Neural progenitor cell (in vitro differentiated cells): Measurements from ENCODE around the gene PARVA. TPM values are rescaled to one million over a fixed set of nuclear protein-coding genes. Genes with fewer than 3 reads are reported as not detected.

Source experiments
- DNase-seq: peaks from one replicate; pipeline ENCODE4 v3.0.0-alpha.2; 2016; ENCODE audit warnings: low spot score
- H2AFZ ChIP-seq: fragments of 200-600 bp; sonication (generic); replicated peaks from 2 replicates; pipeline ENCODE4 v1.6.1; 2016; ENCODE audit warnings: antibody characterized with exemption
- H3F3A ChIP-seq: fragments of 200-600 bp; sonication (generic); 2 replicates; pipeline ENCODE4 v1.6.1; 2016; ENCODE audit warnings: antibody characterized with exemption, low read depth
- H3K27ac ChIP-seq: fragments of 200-600 bp; sonication (generic); 2 replicates; pipeline ENCODE4 v1.5.1; 2016; ENCODE audit warnings: mild to moderate bottlenecking
- H3K27me3 ChIP-seq: fragments of 200-600 bp; sonication (generic); 2 replicates; pipeline ENCODE4 v1.6.1; 2016; ENCODE audit warnings: mild to moderate bottlenecking, moderate library complexity
- H3K36me3 ChIP-seq: fragments of 200-600 bp; sonication (generic); 2 replicates; pipeline ENCODE4 v1.5.1; 2016
- H3K4me1 ChIP-seq: fragments of 200-600 bp; sonication (generic); 2 replicates; pipeline ENCODE4 v1.6.1; 2016; ENCODE audit warnings: mixed run types
- H3K4me2 ChIP-seq: fragments of 200-600 bp; sonication (generic); 2 replicates; pipeline ENCODE4 v1.6.1; 2016
- H3K4me3 ChIP-seq: fragments of 200-600 bp; sonication (generic); 2 replicates; pipeline ENCODE4 v1.5.1; 2016
- H3K79me2 ChIP-seq: fragments of 200-600 bp; sonication (generic); 2 replicates; pipeline ENCODE4 v1.6.1; 2016; ENCODE audit warnings: low read depth
- H3K9ac ChIP-seq: fragments of 200-600 bp; sonication (generic); 2 replicates; pipeline ENCODE4 v1.6.1; 2016
- H3K9me3 ChIP-seq: fragments of 200-600 bp; sonication (generic); 2 replicates; pipeline ENCODE4 v1.5.1; 2016; ENCODE audit warnings: low read depth
- H4K20me1 ChIP-seq: fragments of 200-600 bp; sonication (generic); 2 replicates; pipeline ENCODE4 v1.6.1; 2016; ENCODE audit warnings: low read depth
- H3K27ac Mint-ChIP-seq: 3 replicates; pipeline ENCODE4 v1.8.0; 2021; ENCODE audit warnings: mixed read lengths
- H3K27me3 Mint-ChIP-seq: 2 replicates; pipeline ENCODE4 v1.8.0; 2022; ENCODE audit warnings: low read depth, mild to moderate bottlenecking, inconsistent platforms, moderate library complexity, mixed read lengths; ENCODE audit not compliant: insufficient read depth
- H3K36me3 Mint-ChIP-seq: 3 replicates; pipeline ENCODE4 v1.8.0; 2021; ENCODE audit warnings: mixed read lengths
- H3K4me1 Mint-ChIP-seq: 3 replicates; pipeline ENCODE4 v1.8.0; 2021; ENCODE audit warnings: mixed read lengths
- H3K4me3 Mint-ChIP-seq: 3 replicates; pipeline ENCODE4 v1.8.0; 2021; ENCODE audit warnings: mild to moderate bottlenecking, moderate library complexity, mixed read lengths
- H3K9me3 Mint-ChIP-seq: 3 replicates; pipeline ENCODE4 v1.8.0; 2020; ENCODE audit warnings: mixed read lengths
- EZH2 ChIP-seq: fragments of 200-600 bp; sonication (generic); IDR thresholded peaks from 2 replicates; pipeline ENCODE4 v1.6.1; 2017; ENCODE audit warnings: antibody characterized with exemption, mild to moderate bottlenecking, moderate library complexity
- EZH2phosphoT487 ChIP-seq: fragments of 200-600 bp; sonication (generic); IDR thresholded peaks from 2 replicates; pipeline ENCODE4 v1.6.1; 2017; ENCODE audit warnings: antibody characterized with exemption
- total RNA-seq: library from RNA; depleted of rRNA; stranded (reverse); fragments of >200 nt; gene quantifications from 2 replicates; pipeline ENCODE4 v1.2.3, GENCODE V29; 2015; ENCODE audit warnings: low replicate concordance
- TF ChIP-seq, protein P1 (sequence below): fragments of 200-600 bp; sonication (generic); IDR thresholded peaks from 2 replicates; pipeline ENCODE4 v1.5.1; 2017; ENCODE audit warnings: antibody characterized with exemption, mild to moderate bottlenecking

Gene PARVA
- total RNA-seq, 1 donor from 2014 or later: 15.3 TPM

GRCh38 chr11:12503886-12504285 lies 126.5 kb downstream of the PARVA start:
- H4K20me1 ChIP-seq: no peaks in the 10 kb centered on the region
- no peaks in the 10 kb centered on the region for H3F3A ChIP-seq
- H3K27ac Mint-ChIP-seq: no peak overlapping the region
- H2AFZ ChIP-seq: no peak overlapping the region
- H3K36me3 Mint-ChIP-seq: peaks cover 1% of the 10 kb centered on the region
- no peak overlapping the region for H3K27ac ChIP-seq
- DNase-seq: no peak
- H3K27me3 ChIP-seq: no peaks in the 10 kb centered on the region
- H3K79me2 ChIP-seq: no peaks in the 10 kb centered on the region
- H3K4me3 Mint-ChIP-seq: no peak overlapping the region
- peaks cover 9% of the 10 kb centered on the region for H3K4me1 ChIP-seq
- no peak overlapping the region for H3K4me3 ChIP-seq
- peaks cover 17% of the 10 kb centered on the region for H3K4me1 Mint-ChIP-seq
- no peaks in the 10 kb centered on the region for H3K36me3 ChIP-seq
- H3K4me2 ChIP-seq: no peak overlapping the region
- H3K9ac ChIP-seq: no peak overlapping the region
- no peaks in the 10 kb centered on the region for H3K9me3 Mint-ChIP-seq
- no peaks in the 10 kb centered on the region for H3K27me3 Mint-ChIP-seq
- TF ChIP-seq, protein P1, sequence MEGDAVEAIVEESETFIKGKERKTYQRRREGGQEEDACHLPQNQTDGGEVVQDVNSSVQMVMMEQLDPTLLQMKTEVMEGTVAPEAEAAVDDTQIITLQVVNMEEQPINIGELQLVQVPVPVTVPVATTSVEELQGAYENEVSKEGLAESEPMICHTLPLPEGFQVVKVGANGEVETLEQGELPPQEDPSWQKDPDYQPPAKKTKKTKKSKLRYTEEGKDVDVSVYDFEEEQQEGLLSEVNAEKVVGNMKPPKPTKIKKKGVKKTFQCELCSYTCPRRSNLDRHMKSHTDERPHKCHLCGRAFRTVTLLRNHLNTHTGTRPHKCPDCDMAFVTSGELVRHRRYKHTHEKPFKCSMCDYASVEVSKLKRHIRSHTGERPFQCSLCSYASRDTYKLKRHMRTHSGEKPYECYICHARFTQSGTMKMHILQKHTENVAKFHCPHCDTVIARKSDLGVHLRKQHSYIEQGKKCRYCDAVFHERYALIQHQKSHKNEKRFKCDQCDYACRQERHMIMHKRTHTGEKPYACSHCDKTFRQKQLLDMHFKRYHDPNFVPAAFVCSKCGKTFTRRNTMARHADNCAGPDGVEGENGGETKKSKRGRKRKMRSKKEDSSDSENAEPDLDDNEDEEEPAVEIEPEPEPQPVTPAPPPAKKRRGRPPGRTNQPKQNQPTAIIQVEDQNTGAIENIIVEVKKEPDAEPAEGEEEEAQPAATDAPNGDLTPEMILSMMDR: no peak
- TF ChIP-seq EZH2phosphoT487 (no peak), EZH2 (no peak)
- no peaks in the 10 kb centered on the region for H3K9me3 ChIP-seq

GRCh38 chr11:12505183-12505582 lies 127.8 kb downstream of the PARVA start:
- H3F3A ChIP-seq: no peaks in the 10 kb centered on the region
- H3K4me3 ChIP-seq: no peak overlapping the region
- H3K27me3 ChIP-seq: no peaks in the 10 kb centered on the region
- H3K36me3 ChIP-seq: no peaks in the 10 kb centered on the region
- H3K9ac ChIP-seq: no peak overlapping the region
- no peaks in the 10 kb centered on the region for H3K9me3 ChIP-seq
- H3K4me1 Mint-ChIP-seq: peaks cover 16% of the 10 kb centered on the region
- H2AFZ ChIP-seq: no peak overlapping the region
- H3K79me2 ChIP-seq: no peaks in the 10 kb centered on the region
- no peak overlapping the region for H3K4me2 ChIP-seq
- DNase-seq: no peak
- no peak overlapping the region for H3K27ac ChIP-seq
- no peak overlapping the region for H3K4me3 Mint-ChIP-seq
- no peaks in the 10 kb centered on the region for H4K20me1 ChIP-seq
- H3K4me1 ChIP-seq: peaks cover 6% of the 10 kb centered on the region
- no peak overlapping the region for H3K27ac Mint-ChIP-seq
- H3K36me3 Mint-ChIP-seq: no peaks in the 10 kb centered on the region
- H3K27me3 Mint-ChIP-seq: no peaks in the 10 kb centered on the region
- no peak for TF ChIP-seq EZH2phosphoT487
- TF ChIP-seq, protein P1: no peak
- no peak for TF ChIP-seq EZH2
- no peaks in the 10 kb centered on the region for H3K9me3 Mint-ChIP-seq

- Histone ChIP-seq H4K20me1 (no peaks in the 10 kb centered on the region), H3K79me2 (no peaks in the 10 kb centered on the region), H3K9me3 (no peaks in the 10 kb centered on the region), H3K9ac (no peak overlapping the region), H3K27me3 (no peaks in the 10 kb centered on the region), H3K36me3 (no peaks in the 10 kb centered on the region), H3K4me3 (no peak overlapping the region), H3F3A (no peaks in the 10 kb centered on the region), H3K27ac (no peak overlapping the region), H3K4me2 (no peak overlapping the region), H3K4me1 (peaks cover 6% of the 10 kb centered on the region), H2AFZ (no peak overlapping the region)
- Mint-ChIP-seq H3K27ac (no peak overlapping the region), H3K9me3 (no peaks in the 10 kb centered on the region), H3K4me3 (no peak overlapping the region), H3K27me3 (no peaks in the 10 kb centered on the region), H3K4me1 (peaks cover 16% of the 10 kb centered on the region), H3K36me3 (peaks cover 4% of the 10 kb centered on the region)
- DNase-seq: no peak
- TF ChIP-seq EZH2phosphoT487: no peak
- no peak for TF ChIP-seq EZH2
- TF ChIP-seq, protein P1: no peak
Observed at GRCh38 chr11:12506404-12506921, 129.1 kb downstream of the PARVA start.
